Measurements from ENCODE around the gene DCUN1D1.
"Not testable (repeated sequence)": the region's sequence is repeated elsewhere in the genome, so short reads cannot be mapped to it uniquely, and the experiment has no call there.

The DCUN1D1 gene
- total RNA-seq: 29.9 to 60.9 (median 50.8) reads per million in 9 experiments

DNA sequence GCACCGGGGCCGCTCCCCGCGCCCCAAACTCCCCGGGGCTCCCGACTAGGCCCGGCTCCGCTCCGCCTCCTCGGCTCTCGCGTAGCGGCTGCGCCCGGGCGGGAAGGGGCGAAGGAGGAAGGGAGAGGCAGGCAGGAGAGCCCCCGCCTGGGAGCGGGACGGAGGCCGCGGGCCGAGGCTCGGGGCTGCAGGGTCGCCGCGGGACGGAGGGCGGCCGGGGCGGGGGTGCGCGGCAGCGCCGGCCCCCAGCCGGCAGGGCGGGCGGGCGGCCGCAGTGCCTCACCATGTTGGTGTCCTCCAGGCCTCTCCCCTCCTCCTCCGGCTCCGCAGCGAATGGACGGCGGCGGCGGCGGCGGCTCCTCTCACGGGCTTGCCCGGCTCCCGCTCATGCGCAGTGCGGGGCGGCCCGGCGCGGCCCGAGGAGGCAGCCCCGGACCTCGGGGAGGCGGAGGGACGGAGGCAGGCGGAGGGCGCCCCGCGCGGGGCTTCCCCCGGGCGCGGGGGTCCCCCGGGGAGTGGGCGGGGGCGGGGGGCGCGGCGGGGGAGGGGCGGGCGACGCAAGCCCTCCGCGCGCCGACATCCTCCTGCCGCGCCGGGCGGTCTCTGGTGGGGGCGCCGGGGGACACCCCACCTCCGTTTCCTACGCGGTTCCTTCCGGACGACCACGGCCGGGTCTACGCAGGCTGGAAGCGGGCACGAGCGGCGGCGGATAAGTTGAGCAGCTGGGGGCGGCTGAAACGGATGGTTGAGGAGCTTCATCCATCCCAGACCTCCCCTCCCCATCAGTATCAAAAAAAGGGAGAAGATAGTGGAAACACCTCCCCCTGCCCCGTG lies at the start of gene DCUN1D1:
TSS of gene DCUN1D1 (minus strand) at position 335 of the 834 bp plus-strand sequence. CDS start at position 286, 49 bp downstream.
- no peaks in the 10 kb centered on the region for H3K9me3 Mint-ChIP-seq
- peaks cover 15% of the 10 kb centered on the region for H3K36me3 Mint-ChIP-seq (ENCODE audit: insufficient read depth)
- peak within 1 kb of the TSS; percentile 92 to 94 for H3K27ac Mint-ChIP-seq
- H3K4me3 Mint-ChIP-seq: peak within 1 kb of the TSS; percentile 87 to 93
- peak; percentile 91 for ATAC-seq (replicated peaks)
- no peaks in the 10 kb centered on the region for H3K27me3 Mint-ChIP-seq
- DNase-seq: peak; percentile 84 to 90 (median 87)
- H3K4me1 Mint-ChIP-seq (ENCODE audit: low read depth in 2 of 2): peaks cover 23 to 31% of the 10 kb centered on the region in 2 donors

DNA sequence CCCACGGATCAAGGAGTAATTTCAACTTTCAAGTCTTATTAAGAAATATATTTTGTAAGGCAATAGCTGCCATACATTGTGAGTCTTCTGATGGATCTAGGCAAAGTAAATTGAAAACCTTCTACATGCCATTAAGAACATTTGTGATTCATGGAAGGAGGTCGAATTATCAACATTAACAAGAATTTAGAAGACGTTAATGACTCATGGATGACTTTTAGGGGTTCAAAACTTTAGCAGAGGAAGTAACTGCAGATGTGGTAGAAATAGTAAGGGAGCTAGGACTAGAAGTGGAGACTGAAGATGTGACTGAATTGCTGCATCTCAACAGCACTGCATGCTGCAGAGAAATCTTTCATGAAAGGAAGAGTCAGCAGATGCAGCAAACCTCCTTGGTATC lies 48.1 kb upstream of the DCUN1D1 start:
- no peaks in the 10 kb centered on the region for H3K27me3 Mint-ChIP-seq
- no peak overlapping the region for H3K4me3 Mint-ChIP-seq
- H3K27ac Mint-ChIP-seq: no peak overlapping the region
- peaks cover 0 to 4% of the 10 kb centered on the region in 2 donors for H3K4me1 Mint-ChIP-seq (ENCODE audit: low read depth in 2 of 2)
- no peak for DNase-seq
- H3K36me3 Mint-ChIP-seq (ENCODE audit: insufficient read depth): peaks cover 40% of the 10 kb centered on the region
- no peak for ATAC-seq (replicated peaks)
- H3K9me3 Mint-ChIP-seq: no peaks in the 10 kb centered on the region

DNA sequence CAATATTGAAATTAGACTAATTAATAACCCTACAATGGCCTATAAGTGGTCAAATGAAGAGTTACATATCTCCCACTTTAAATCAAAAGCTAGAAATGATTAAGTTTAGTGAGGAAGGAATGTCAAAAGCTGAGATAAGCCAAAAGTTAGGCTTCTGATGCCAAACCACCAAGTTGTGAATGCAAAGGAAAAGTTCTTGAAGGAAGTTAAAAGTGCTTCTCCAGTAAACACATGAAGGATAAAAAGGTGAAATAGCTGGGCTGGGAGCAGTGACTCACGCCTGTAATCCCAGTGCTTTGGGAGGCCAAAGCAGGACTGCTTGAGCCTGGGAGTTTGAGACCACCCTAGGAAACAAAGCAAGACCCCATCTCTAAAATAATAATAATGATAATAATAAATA lies 46.9 kb upstream of the DCUN1D1 start:
- Mint-ChIP-seq H3K27me3 (no peaks in the 10 kb centered on the region), H3K36me3 (ENCODE audit: insufficient read depth) (peaks cover 32% of the 10 kb centered on the region), H3K4me3 (no peak overlapping the region), H3K9me3 (no peaks in the 10 kb centered on the region), H3K27ac (no peak overlapping the region), H3K4me1 (ENCODE audit: low read depth in 2 of 2) (peaks cover 0 to 4% of the 10 kb centered on the region in 2 donors)
- DNase-seq (no peak), ATAC-seq (replicated peaks) (no peak)

DNA sequence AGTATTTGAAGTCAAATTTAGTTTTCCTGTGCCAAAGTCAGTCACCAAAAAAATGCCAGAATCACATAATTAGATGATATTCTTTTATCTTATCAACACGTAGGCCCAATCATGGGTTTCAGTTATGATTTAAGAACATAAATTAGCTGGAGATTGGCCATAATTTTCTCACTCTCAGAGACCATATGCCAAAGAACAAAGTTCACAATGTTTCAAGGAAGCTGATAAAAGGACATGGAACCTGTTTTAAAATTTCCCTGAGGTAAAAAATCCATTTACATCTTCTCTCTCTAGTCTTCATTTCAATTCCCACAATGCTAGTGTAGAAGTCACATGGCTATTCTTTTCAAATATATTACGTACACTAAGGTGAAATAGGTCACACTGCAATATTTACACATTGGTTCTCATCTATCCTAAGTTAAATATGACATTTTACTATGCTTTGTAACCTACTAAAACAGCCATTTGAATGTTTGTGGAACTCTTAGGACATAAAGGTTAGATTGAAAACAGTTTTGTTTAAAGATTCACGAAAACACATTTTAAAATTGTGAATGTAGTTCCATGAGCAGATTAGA lies 42.7 kb upstream of the DCUN1D1 start:
- no peak overlapping the region for H3K27ac Mint-ChIP-seq
- ATAC-seq (replicated peaks) (no peak), DNase-seq (no peak)
- no peak overlapping the region for H3K4me3 Mint-ChIP-seq
- no peaks in the 10 kb centered on the region for H3K9me3 Mint-ChIP-seq
- no peaks in the 10 kb centered on the region for H3K27me3 Mint-ChIP-seq
- H3K36me3 Mint-ChIP-seq (ENCODE audit: insufficient read depth): peaks cover 39% of the 10 kb centered on the region
- no peaks in the 10 kb centered on the region for H3K4me1 Mint-ChIP-seq (ENCODE audit: low read depth in 2 of 2)

DNA sequence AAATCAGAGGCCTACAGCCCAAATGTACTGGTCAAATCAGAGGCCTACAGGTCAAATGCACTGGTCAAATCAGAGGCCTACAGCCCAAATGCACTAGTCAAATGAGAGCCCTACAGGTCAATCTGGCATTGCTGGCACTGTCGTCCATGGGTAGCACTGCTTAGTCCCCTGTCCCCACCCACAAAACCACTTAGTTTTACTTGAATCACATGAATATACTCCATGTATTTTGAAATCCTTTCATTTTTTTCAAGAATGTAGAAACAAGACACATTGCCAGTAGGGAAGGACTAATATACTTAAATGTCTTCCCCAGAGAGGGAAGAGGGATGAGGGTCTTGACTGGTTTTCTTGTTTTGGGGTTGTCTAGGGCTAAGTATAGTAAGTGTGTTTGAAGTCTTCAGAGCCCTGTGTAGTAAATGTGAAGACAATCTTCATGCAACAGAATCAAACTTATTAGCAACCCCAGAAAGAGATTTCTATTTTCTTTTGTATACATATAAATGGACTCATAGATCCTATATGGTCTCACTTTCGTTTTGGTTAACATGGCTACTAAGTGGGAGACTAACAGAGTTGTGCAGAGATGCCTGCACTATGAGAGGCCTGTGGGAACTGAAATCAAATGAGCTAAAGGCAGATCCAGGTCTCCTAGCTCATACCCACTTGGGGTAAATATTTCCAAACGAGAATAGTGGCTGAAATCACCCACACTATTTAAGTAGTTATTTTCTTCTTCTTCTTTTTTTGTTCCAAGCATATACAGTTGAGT lies 38.3 kb upstream of the DCUN1D1 start:
- H3K9me3 Mint-ChIP-seq: no peaks in the 10 kb centered on the region
- no peak overlapping the region for H3K4me3 Mint-ChIP-seq
- no peak for ATAC-seq (replicated peaks)
- H3K27me3 Mint-ChIP-seq: no peaks in the 10 kb centered on the region
- H3K4me1 Mint-ChIP-seq (ENCODE audit: low read depth in 2 of 2): no peaks in the 10 kb centered on the region
- no peak for DNase-seq
- H3K36me3 Mint-ChIP-seq (ENCODE audit: insufficient read depth): peaks cover 48% of the 10 kb centered on the region
- no peak overlapping the region for H3K27ac Mint-ChIP-seq

DNA sequence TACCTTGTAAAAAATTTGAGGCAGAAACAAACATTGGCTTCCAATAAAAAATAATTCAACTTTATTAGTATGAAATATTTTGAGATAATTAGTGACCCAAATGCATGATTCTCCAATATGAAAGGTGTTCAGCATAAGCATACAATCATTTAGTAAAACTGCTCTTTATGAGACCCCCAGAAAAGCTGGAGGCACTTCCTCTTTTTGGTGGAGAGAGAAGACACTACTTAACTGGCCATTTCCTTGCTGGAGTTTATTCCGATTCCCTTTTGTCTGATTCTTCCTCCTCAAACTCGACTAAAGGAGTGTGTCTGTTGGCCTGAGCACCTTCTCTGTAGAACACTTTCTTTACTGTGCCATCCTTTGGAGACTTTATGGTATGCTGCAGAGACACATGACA lies 34.8 kb upstream of the DCUN1D1 start:
- Mint-ChIP-seq H3K27me3 (no peaks in the 10 kb centered on the region), H3K4me3 (no peak overlapping the region), H3K9me3 (no peaks in the 10 kb centered on the region), H3K4me1 (ENCODE audit: low read depth in 2 of 2) (no peaks in the 10 kb centered on the region), H3K27ac (no peak overlapping the region), H3K36me3 (ENCODE audit: insufficient read depth) (peaks cover 24% of the 10 kb centered on the region)
- DNase-seq (no peak), ATAC-seq (replicated peaks) (no peak)

DNA sequence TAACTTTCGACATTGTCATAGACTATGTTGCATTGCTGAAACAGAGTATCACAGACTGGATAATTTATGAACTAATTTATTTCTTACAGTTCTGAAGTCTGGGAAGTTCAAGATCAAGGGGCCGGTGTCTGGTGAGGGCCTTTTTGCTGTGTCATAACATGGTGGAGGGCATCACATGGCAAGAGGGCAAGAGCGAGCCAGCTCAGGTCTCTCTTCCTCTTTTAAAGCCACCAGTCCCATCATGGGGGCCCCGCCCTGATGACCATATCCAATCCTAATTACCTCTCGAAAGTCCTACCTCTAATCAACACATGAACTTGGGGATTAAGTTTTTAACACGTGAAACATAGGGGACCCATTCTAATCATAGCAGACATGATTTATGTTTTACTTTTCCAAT lies 33.5 kb upstream of the DCUN1D1 start:
- ATAC-seq (replicated peaks): no peak
- H3K27ac Mint-ChIP-seq: no peak overlapping the region
- H3K27me3 Mint-ChIP-seq: no peaks in the 10 kb centered on the region
- no peak overlapping the region for H3K4me3 Mint-ChIP-seq
- H3K4me1 Mint-ChIP-seq (ENCODE audit: low read depth in 2 of 2): no peaks in the 10 kb centered on the region
- DNase-seq: no peak
- peaks cover 16% of the 10 kb centered on the region for H3K36me3 Mint-ChIP-seq (ENCODE audit: insufficient read depth)
- no peaks in the 10 kb centered on the region for H3K9me3 Mint-ChIP-seq

DNA sequence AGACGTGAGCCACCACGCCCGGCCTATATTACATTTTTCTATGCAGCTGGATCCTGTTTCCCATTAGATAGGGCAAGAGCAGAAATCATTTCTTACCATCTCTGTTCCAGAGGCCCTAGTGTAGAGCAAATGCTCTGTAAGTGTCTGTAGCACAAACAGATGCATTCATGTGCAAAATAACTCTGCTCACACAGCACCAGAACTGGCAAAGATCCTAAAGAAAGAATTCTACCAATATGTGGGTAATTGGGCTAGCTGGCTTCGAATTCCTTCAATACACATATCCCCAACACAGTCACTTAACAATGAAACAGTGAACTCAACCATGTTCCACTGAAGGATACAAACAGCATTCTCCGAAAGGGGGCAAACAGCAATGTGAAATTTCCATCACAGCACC lies 32.7 kb upstream of the DCUN1D1 start:
- ATAC-seq (replicated peaks): no peak
- no peaks in the 10 kb centered on the region for H3K9me3 Mint-ChIP-seq
- no peak overlapping the region for H3K4me3 Mint-ChIP-seq
- H3K4me1 Mint-ChIP-seq (ENCODE audit: low read depth in 2 of 2): no peaks in the 10 kb centered on the region
- no peak overlapping the region for H3K27ac Mint-ChIP-seq
- peaks cover 16% of the 10 kb centered on the region for H3K36me3 Mint-ChIP-seq (ENCODE audit: insufficient read depth)
- DNase-seq: no peak
- no peaks in the 10 kb centered on the region for H3K27me3 Mint-ChIP-seq

DNA sequence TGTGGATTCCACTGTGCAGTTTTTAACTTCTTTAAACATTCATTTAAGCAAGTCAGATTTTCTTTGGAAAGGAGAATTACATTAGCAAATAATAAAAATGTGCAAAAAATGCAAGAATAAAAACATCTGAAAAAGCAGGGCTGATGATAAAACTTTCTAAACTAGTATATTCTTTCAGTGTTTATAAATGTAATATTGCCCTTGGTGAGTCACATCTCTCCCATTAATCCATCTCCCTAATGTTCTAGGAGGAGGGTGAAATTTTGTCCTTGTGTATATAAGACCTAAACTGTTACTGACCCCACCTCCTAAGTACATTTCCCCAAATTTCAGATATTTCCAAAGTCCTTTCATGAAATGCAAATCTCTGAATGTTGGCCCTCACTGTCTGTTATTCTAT lies 28.5 kb upstream of the DCUN1D1 start:
- Mint-ChIP-seq H3K27me3 (no peaks in the 10 kb centered on the region), H3K4me3 (no peak overlapping the region), H3K27ac (peak overlapping the region in 1 of 2 donors; percentile 52), H3K4me1 (ENCODE audit: low read depth in 2 of 2) (no peaks in the 10 kb centered on the region), H3K36me3 (ENCODE audit: insufficient read depth) (peaks cover 3% of the 10 kb centered on the region), H3K9me3 (no peaks in the 10 kb centered on the region)
- ATAC-seq (replicated peaks) (no peak), DNase-seq (no peak)

DNA sequence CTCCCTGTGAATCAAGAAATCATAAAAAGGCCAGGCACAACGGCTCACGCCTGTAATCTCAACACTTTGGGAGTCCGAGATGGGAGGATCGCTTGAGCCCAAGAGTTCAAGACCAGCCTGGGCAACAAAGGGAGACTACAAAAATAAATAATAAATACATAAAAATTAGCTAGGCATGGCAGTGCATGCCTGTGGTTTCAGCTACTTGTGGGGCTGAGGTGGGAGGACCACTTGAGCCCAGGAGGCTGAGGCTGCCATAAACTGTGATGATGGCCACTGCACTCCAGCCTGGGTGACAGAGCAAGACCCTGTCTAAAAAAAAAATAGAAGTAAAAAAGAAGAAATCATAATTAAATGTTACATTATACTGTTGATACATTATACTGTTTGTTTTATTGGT lies 28.0 kb upstream of the DCUN1D1 start:
- no peak for DNase-seq
- no peak overlapping the region for H3K27ac Mint-ChIP-seq
- no peak overlapping the region for H3K4me3 Mint-ChIP-seq
- H3K27me3 Mint-ChIP-seq: no peaks in the 10 kb centered on the region
- H3K36me3 Mint-ChIP-seq (ENCODE audit: insufficient read depth): peaks cover 3% of the 10 kb centered on the region
- no peak for ATAC-seq (replicated peaks)
- no peaks in the 10 kb centered on the region for H3K4me1 Mint-ChIP-seq (ENCODE audit: low read depth in 2 of 2)
- H3K9me3 Mint-ChIP-seq: no peaks in the 10 kb centered on the region

DNA sequence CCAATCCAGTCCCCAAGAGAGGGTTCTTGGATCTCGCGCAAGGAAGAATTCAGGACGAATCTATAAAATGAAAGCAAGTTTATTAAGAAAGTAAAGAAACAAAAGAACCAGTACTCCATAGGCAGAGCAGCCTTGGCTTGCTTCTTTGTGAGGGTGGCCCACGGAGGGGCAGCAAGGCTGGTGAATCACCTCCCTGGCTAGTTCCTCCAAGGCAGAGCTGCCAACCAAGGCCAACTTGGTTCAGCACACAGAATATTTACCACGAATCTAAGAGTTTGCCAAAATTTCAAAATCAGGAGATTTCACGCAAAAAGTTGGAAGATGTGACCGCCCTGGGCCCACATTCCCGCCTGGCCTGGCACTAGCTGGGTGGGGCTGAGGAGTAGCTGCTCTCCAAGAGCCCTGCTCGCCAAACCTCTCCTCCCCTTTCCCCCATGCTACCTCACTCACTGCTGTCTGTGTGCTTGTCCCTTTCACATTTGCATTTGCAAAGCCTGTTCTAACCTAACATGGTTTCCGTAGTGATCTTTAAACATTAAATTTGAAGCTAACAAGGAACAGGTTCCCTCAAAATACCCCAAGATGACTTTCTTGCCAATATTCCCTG lies 26.2 kb upstream of the DCUN1D1 start:
- H3K4me1 Mint-ChIP-seq (ENCODE audit: low read depth in 2 of 2): no peaks in the 10 kb centered on the region
- H3K36me3 Mint-ChIP-seq (ENCODE audit: insufficient read depth): peaks cover 3% of the 10 kb centered on the region
- no peak overlapping the region for H3K27ac Mint-ChIP-seq
- H3K27me3 Mint-ChIP-seq: peaks cover 0 to under 1% of the 10 kb centered on the region in 2 donors
- no peaks in the 10 kb centered on the region for H3K9me3 Mint-ChIP-seq
- no peak for DNase-seq
- no peak overlapping the region for H3K4me3 Mint-ChIP-seq
- no peak for ATAC-seq (replicated peaks)

DNA sequence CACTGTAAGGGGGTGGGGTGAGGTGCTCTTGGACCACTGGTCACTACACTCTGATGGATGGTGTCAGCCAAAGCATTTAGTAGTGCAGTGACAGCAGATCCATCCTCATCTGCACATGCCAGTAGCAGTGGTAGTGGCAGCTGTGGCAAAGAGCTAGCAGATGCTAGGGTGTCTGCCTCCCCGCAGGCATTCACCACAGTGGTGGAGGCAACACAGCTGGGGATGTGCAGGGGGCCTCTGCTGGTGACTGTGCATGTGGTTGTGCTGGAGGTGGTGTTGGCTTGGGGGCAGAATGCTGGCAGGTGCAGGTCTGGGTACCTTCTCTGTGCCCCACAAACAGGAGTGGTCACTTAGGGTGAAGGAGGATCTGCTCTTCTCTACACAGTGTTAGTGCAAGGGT lies 19.4 kb upstream of the DCUN1D1 start:
- DNase-seq (no peak), ATAC-seq (replicated peaks) (no peak)
- Mint-ChIP-seq H3K36me3 (ENCODE audit: insufficient read depth) (no peaks in the 10 kb centered on the region), H3K9me3 (no peaks in the 10 kb centered on the region), H3K27ac (no peak overlapping the region), H3K4me1 (ENCODE audit: low read depth in 2 of 2) (no peaks in the 10 kb centered on the region), H3K27me3 (peaks cover 0 to 9% of the 10 kb centered on the region in 2 donors), H3K4me3 (no peak overlapping the region)

DNA sequence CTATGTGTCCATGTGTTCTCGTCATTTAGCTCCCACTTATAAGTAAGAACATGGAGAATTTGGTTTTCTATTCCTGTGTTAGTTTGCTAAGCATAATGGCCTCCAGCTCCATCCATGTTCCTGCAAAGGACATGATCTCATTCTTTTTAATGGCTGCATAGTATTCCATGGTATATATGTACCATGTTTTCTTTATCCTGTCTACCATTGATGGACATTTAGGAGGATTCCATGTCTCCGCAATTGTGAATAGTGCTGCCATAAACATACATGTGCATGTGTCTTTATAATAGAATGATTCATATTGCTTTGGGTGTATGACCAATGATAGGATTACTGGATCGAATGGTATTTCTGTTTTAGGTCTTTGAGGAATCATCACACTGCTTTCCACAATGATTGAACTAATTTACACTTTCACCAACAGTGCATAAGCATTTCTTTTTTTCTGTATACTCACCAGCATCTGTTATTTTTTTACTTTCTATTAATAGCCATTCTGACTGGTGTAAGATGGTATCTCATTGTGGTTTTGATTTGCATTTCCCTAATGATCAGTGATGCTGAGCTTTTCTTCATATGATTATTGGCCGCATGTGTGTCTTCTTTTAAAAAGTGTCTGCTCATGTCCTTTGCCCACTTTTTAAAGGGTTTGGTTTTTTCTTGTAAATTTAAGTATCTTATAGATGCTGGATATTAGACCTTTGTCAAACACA lies 13.3 kb upstream of the DCUN1D1 start:
- not testable (repeated sequence) for H3K36me3 Mint-ChIP-seq (ENCODE audit: insufficient read depth); DNase-seq; ATAC-seq (replicated peaks); H3K9me3 Mint-ChIP-seq; H3K27ac Mint-ChIP-seq; H3K4me3 Mint-ChIP-seq; H3K27me3 Mint-ChIP-seq
- peaks cover 0 to 12% of the 10 kb centered on the region in 2 donors for H3K4me1 Mint-ChIP-seq (ENCODE audit: low read depth in 2 of 2)
